OCI-LY7 (cell line): ENCODE results near the gene GNA12.

Experiments
- EZH2phosphoT487 ChIP-seq: fragments of 200-600 bp; sonication (generic); IDR thresholded peaks from 2 replicates; pipeline ENCODE4 v1.6.1; 2018; ENCODE audit warnings: low read depth, borderline replicate concordance, mild to moderate bottlenecking, mixed run types, antibody characterized with exemption, low read length, moderate library complexity, mixed read lengths
- TF ChIP-seq, protein P1 (sequence below): fragments of 200-600 bp; sonication (generic); conservative IDR thresholded peaks from 2 replicates; pipeline ENCODE4 v1.5.1; 2014; ENCODE audit warnings: mild to moderate bottlenecking, antibody characterized with exemption, low read length, moderate library complexity, mixed read lengths

DNA sequence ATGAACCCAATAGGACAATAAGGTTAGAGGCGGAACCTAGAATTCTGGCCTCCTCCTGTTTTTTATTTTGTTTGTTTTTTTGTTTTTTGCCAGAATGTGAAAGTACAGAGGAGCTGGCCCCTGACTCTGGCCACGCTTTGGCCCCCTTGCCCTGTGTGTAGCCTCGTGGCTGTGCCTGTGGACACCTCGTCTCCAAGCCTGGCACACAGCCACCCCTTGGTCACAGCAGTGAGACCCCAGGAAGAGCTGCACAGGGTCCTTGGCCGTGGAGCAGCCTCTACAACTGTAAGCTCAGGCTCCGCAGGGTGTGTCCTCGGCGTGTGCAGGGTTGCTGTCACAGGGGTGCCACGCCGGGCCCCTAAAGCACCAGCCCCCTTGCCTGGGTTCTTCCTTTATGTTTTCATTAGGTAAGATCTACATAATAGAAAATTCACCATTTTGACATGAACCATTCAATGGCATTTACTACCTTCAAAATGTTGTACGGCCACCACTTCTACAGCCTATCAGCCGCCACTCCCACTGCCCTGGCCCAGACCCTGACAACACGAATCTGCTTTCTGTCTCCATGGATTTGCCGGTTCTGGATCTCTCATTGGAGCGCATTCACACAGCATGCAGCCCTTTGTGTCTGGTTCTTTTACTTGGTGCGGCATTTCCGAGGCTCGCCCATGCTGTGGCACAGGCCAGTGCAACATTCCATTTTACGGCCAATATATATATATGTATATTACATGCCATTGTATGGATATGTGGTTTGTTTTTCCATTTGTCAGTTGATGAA is 105.2 kb downstream of the GNA12 start:
- TF ChIP-seq, protein P1, sequence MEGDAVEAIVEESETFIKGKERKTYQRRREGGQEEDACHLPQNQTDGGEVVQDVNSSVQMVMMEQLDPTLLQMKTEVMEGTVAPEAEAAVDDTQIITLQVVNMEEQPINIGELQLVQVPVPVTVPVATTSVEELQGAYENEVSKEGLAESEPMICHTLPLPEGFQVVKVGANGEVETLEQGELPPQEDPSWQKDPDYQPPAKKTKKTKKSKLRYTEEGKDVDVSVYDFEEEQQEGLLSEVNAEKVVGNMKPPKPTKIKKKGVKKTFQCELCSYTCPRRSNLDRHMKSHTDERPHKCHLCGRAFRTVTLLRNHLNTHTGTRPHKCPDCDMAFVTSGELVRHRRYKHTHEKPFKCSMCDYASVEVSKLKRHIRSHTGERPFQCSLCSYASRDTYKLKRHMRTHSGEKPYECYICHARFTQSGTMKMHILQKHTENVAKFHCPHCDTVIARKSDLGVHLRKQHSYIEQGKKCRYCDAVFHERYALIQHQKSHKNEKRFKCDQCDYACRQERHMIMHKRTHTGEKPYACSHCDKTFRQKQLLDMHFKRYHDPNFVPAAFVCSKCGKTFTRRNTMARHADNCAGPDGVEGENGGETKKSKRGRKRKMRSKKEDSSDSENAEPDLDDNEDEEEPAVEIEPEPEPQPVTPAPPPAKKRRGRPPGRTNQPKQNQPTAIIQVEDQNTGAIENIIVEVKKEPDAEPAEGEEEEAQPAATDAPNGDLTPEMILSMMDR: no peak
- TF ChIP-seq EZH2phosphoT487: no peak
